GM12878 (cell line): Measurements from ENCODE around the gene RGS1. TPM values are rescaled to one million over a fixed set of nuclear protein-coding genes. Genes with fewer than 3 reads are reported as not detected.

ENCODE experiments used
- ATF7 ChIP-seq: fragments of 450-650 bp; IDR thresholded peaks from 2 replicates; pipeline ENCODE4 v1.6.1; 2016; ENCODE audit warnings: low read depth, mild to moderate bottlenecking
- EED ChIP-seq: sonication (generic); IDR thresholded peaks from 2 replicates; pipeline ENCODE4 v1.6.1; 2016; ENCODE audit warnings: antibody characterized with exemption, low read depth
- ESRRA ChIP-seq: IDR thresholded peaks from 2 replicates; pipeline ENCODE4 v1.6.1; 2012; ENCODE audit warnings: mild to moderate bottlenecking, low read length, improper control_type of control experiment
- GATAD2B ChIP-seq: fragments of 450-650 bp; conservative IDR thresholded peaks from 2 replicates; pipeline ENCODE4 v1.6.1; 2017; ENCODE audit warnings: low read depth, mild to moderate bottlenecking, moderate library complexity
- HDGF ChIP-seq: fragments of 450-650 bp; IDR thresholded peaks from 2 replicates; pipeline ENCODE4 v1.6.1; 2016; ENCODE audit warnings: antibody characterized with exemption
- IKZF2 ChIP-seq, 2 experiments: fragments of 450-650 bp; IDR thresholded peaks; 2 replicates each; pipeline ENCODE4 v1.6.1; 2017; ENCODE audit warnings: mild to moderate bottlenecking in 2 of 2, moderate library complexity in 2 of 2
- MLLT1 ChIP-seq: fragments of 450-650 bp; IDR thresholded peaks from 2 replicates; pipeline ENCODE4 v1.6.1; 2016; ENCODE audit warnings: mild to moderate bottlenecking
- NFIC ChIP-seq: IDR thresholded peaks from 2 replicates; pipeline ENCODE4 v1.6.1; 2012; ENCODE audit warnings: low read depth, mild to moderate bottlenecking, inconsistent platforms, low read length, moderate library complexity
- PAX5 ChIP-seq: IDR thresholded peaks from 2 replicates; pipeline ENCODE4 v1.6.1; 2011; ENCODE audit warnings: low read depth, low read length, borderline replicate concordance
- POLR2AphosphoS5 ChIP-seq: IDR thresholded peaks from 2 replicates; pipeline ENCODE4 v1.6.1; 2011; ENCODE audit warnings: mild to moderate bottlenecking, low read length, inconsistent platforms
- YY1 ChIP-seq: IDR thresholded peaks from 2 replicates; pipeline ENCODE4 v1.6.1; 2011; ENCODE audit warnings: low read depth, mild to moderate bottlenecking, low read length
- ZBTB11 ChIP-seq: fragments of 450-650 bp; formaldehyde crosslinking; IDR thresholded peaks from 2 replicates; pipeline ENCODE4 v1.5.0; 2022; ENCODE audit warnings: mild to moderate bottlenecking, missing genetic modification characterization
- ZNF217 ChIP-seq: fragments of 450-650 bp; IDR thresholded peaks from 2 replicates; pipeline ENCODE4 v1.6.1; 2017; ENCODE audit warnings: antibody characterized with exemption, mild to moderate bottlenecking
- ZNF384 ChIP-seq: IDR thresholded peaks from 2 replicates; pipeline ENCODE4 v1.6.1; 2012; ENCODE audit warnings: low read depth, mild to moderate bottlenecking, low read length, improper control_type of control experiment, borderline replicate concordance
- ZNF592 ChIP-seq: fragments of 450-650 bp; IDR thresholded peaks from 2 replicates; pipeline ENCODE4 v1.6.1; 2017; ENCODE audit warnings: mild to moderate bottlenecking, moderate library complexity
- ZNF687 ChIP-seq: fragments of 450-650 bp; IDR thresholded peaks from 2 replicates; pipeline ENCODE4 v1.6.1; 2017; ENCODE audit warnings: mild to moderate bottlenecking, moderate library complexity
- polyA plus RNA-seq, 11 experiments: library from polyadenylated mRNA; depleted of rRNA in 4 of 11; unstranded in 6 of 11; stranded (reverse) in 5 of 11; fragments of >200 nt; fragmentation: Nextera tagmentation in 4 of 11; fragmentation: Illumina TruSeq in 1 of 11; extraction: Ambion mirVana in 4 of 11; extraction: Trizol in 1 of 11; gene quantifications; 1 replicate in 1 of 11; 2 replicates in 10 of 11; pipeline versions ENCODE4 v1.2.1 to v1.2.3, GENCODE V29; 2011 to 2016; ENCODE audit warnings: inconsistent platforms in 2 of 11, missing spikeins in 2 of 11, low read depth in 1 of 11
- total RNA-seq, 4 experiments: library from RNA; depleted of rRNA in 3 of 4; stranded (reverse); fragments of >200 nt in 3 of 4; fragmentation: Illumina TruSeq in 1 of 4; extraction: Trizol in 1 of 4; gene quantifications; 2 replicates each; pipeline versions ENCODE4 v1.2.1 to v1.2.3, GENCODE V29; 2013 to 2021

The RGS1 gene
- total and polyA plus RNA-seq, 10 of the 15 experiments (the other 5 are each of a cell fraction or from before 2014, with no cell fraction given), result 20.7 to 882 (median 45.9) TPM

GRCh38 chr1:192545896-192546521 lies 29.6 kb upstream of the RGS1 start (continued):
- TF ChIP-seq ESRRA (no peak), IKZF2 (IDR thresholded peaks at IDR 0.05) (peak; percentile 61 to 74), ZBTB11 (no peak), ZNF384 (no peak), ZNF592 (no peak), GATAD2B (peak; percentile 87), PAX5 (peak; percentile 77; the same call in 1 of the 2 replicates), EED (peak; percentile 82), ATF7 (peak; percentile 51; the same call in 1 of the 2 replicates), POLR2AphosphoS5 (peak; percentile 73), NFIC (peak; percentile 57), YY1 (peak; percentile 61), ZNF217 (peak; percentile 18; the same call in 1 of the 2 replicates), HDGF (peak; percentile 76; the same call in 1 of the 2 replicates), ZNF687 (peak; percentile 83; the same call in 1 of the 2 replicates), MLLT1 (peak; percentile 79; the same call in 1 of the 2 replicates)
